B cell (primary cell): ENCODE data around the gene ITFG1. TPM values are rescaled to one million over a fixed set of nuclear protein-coding genes. Genes with fewer than 3 reads are reported as not detected.

ENCODE experiments used
- ATAC-seq: fragments of 200-7000 bp; cut with Tn5 transposase; one replicate; pipeline ENCODE4 v1.10.0; 2021; ENCODE audit warnings: low read depth, mild to moderate bottlenecking, moderate number of reproducible peaks, moderate library complexity
- CTCF ChIA-PET: fragments of 350-600 bp; sonication (Branson Sonifier 250); formaldehyde crosslinking; loops from one replicate; lab custom pipeline; 2021; ENCODE audit warnings: antibody characterized with exemption, inconsistent platforms; lab: Charles Lee
- POLR2A ChIA-PET: fragments of 350-600 bp; sonication (Branson Sonifier 250); formaldehyde crosslinking; loops from one replicate; lab custom pipeline; 2021; ENCODE audit warnings: antibody characterized with exemption; lab: Charles Lee
- DNase-seq: peaks from one replicate; pipeline ENCODE4 v3.0.0; 2013
- H2AFZ ChIP-seq: 2 replicates; pipeline ENCODE4 v1.6.1; 2012; ENCODE audit warnings: mild to moderate bottlenecking, low read depth, low read length; ENCODE audit not compliant: insufficient read depth, poor library complexity, severe bottlenecking
- H3K27ac ChIP-seq, 2 donors: 1 replicate in 1 of 2; 2 replicates in 1 of 2; pipeline ENCODE4 v1.5.1; 2012 to 2013; ENCODE audit warnings: low read length in 2 of 2, mild to moderate bottlenecking in 2 of 2, moderate library complexity in 1 of 2
- H3K27me3 ChIP-seq, 4 experiments: fragments of 200-600 bp in 1 of 4; sonication (generic) in 1 of 4; replicated peaks in 1 of 4; 1 replicate in 2 of 4; 2 replicates in 2 of 4; pipeline versions ENCODE4 v1.6.1 to v1.7.0; 2013 to 2016; ENCODE audit warnings: low read length in 3 of 4, mild to moderate bottlenecking in 2 of 4, mixed read lengths in 1 of 4, moderate library complexity in 1 of 4; ENCODE audit not compliant: insufficient read depth in 4 of 4, control insufficient read depth in 3 of 4; ENCODE audit errors: control extremely low read depth in 1 of 4
- H3K36me3 ChIP-seq, 2 experiments: replicated peaks in 1 of 2; 1 replicate in 1 of 2; 2 replicates in 1 of 2; pipeline versions ENCODE4 v1.6.1 to v1.7.1; 2013; ENCODE audit warnings: low read length in 1 of 2; ENCODE audit not compliant: insufficient read depth in 2 of 2, control insufficient read depth in 1 of 2; ENCODE audit errors: control extremely low read depth in 1 of 2, extremely low read depth in 1 of 2
- H3K4me1 ChIP-seq, 2 donors: fragments of 200-600 bp in 1 of 2; sonication (generic) in 1 of 2; 1 replicate in 1 of 2; 2 replicates in 1 of 2; pipeline versions ENCODE4 v1.5.1 to v1.6.1; 2013 to 2017; ENCODE audit warnings: low read length in 2 of 2; ENCODE audit not compliant: control insufficient read depth in 2 of 2, insufficient read depth in 2 of 2
- H3K4me2 ChIP-seq: replicated peaks from 2 replicates; pipeline ENCODE3; 2012; ENCODE audit warnings: mild to moderate bottlenecking, low read depth, low read length; ENCODE audit not compliant: poor library complexity, severe bottlenecking
- H3K4me3 ChIP-seq, 5 experiments: fragments of 200-600 bp in 1 of 5; sonication (generic) in 1 of 5; 1 replicate in 3 of 5; 2 replicates in 2 of 5; pipeline versions ENCODE4 v1.5.1 to v1.7.0; 2011 to 2016; ENCODE audit warnings: low read length in 4 of 5, mild to moderate bottlenecking in 4 of 5, low read depth in 2 of 5, control low read depth in 1 of 5, moderate library complexity in 1 of 5; ENCODE audit not compliant: insufficient read depth in 1 of 5; ENCODE audit errors: control extremely low read depth in 1 of 5, extremely low read depth in 1 of 5
- H3K79me2 ChIP-seq: fragments of 200-600 bp; sonication (generic); one replicate; pipeline ENCODE4 v1.6.0; 2016; ENCODE audit warnings: low read length; ENCODE audit not compliant: control insufficient read depth, insufficient read depth
- H3K9ac ChIP-seq: fragments of 200-600 bp; sonication (generic); 2 replicates; pipeline ENCODE4 v1.6.1; 2017; ENCODE audit warnings: mild to moderate bottlenecking, low read length, moderate library complexity
- H3K9me3 ChIP-seq, 3 donors: one replicate each; pipeline versions ENCODE4 v1.6.1 to v1.7.1; 2013; ENCODE audit warnings: low read length in 2 of 3; ENCODE audit not compliant: control insufficient read depth in 2 of 3, insufficient read depth in 1 of 3; ENCODE audit errors: control extremely low read depth in 1 of 3
- H4K20me1 ChIP-seq: 2 replicates; pipeline ENCODE4 v1.6.0; 2012; ENCODE audit warnings: mild to moderate bottlenecking, low read length; ENCODE audit not compliant: insufficient read depth, control insufficient read depth, poor library complexity, severe bottlenecking
- H3K27ac Mint-ChIP-seq: one replicate; pipeline ENCODE4 v1.8.0; 2021; ENCODE audit warnings: mixed read lengths
- H3K27me3 Mint-ChIP-seq: one replicate; pipeline ENCODE4 v1.8.0; 2021; ENCODE audit warnings: mixed read lengths
- H3K4me1 Mint-ChIP-seq: one replicate; pipeline ENCODE4 v1.8.0; 2021; ENCODE audit warnings: mixed read lengths
- H3K4me3 Mint-ChIP-seq: one replicate; pipeline ENCODE4 v1.8.0; 2021; ENCODE audit warnings: mixed read lengths
- H3K9me3 Mint-ChIP-seq: one replicate; pipeline ENCODE4 v1.8.0; 2022; ENCODE audit warnings: mixed read lengths; ENCODE audit not compliant: insufficient read depth
- CTCF ChIP-seq: fragments of 200-600 bp; IDR thresholded peaks from one replicate; pipeline ENCODE4 v1.8.0; 2022; ENCODE audit warnings: antibody characterized with exemption, mild to moderate bottlenecking
- EZH2 ChIP-seq: IDR thresholded peaks from 2 replicates; pipeline ENCODE4 v1.6.1; 2012; ENCODE audit warnings: borderline replicate concordance, low read depth, mild to moderate bottlenecking, moderate library complexity, low read length; ENCODE audit not compliant: insufficient read depth, poor library complexity, severe bottlenecking
- WGBS: methylation state at CpG from one replicate; pipeline ENCODE4 v1.1.5; 2013; ENCODE audit warnings: missing lambda C conversion rate; ENCODE audit not compliant: insufficient coverage; 5-methylcytosine and 5-hydroxymethylcytosine counted together
- intact Hi-C: fragments of 100-400 bp; cut with micrococcal nuclease; formaldehyde crosslinking; loops from one replicate; pipeline ENCODE4 v1.10.0; 2022
- polyA plus RNA-seq: library from polyadenylated mRNA; depleted of rRNA; stranded (reverse); fragments of >200 nt; gene quantifications from 2 replicates; pipeline ENCODE4 v1.2.3, GENCODE V29; 2012
- total RNA-seq, 2 donors: library from RNA; stranded (reverse); fragments of 120-200 nt in 1 of 2; gene quantifications; 1 replicate in 1 of 2; 2 replicates in 1 of 2; pipeline versions ENCODE4 v1.2.3 to v1.2.4, GENCODE V29; 2013 to 2022

ITFG1 gene
- total and polyA plus RNA-seq, 2 donors (not counting 1 experiment from before 2014, with no cell fraction given) = 9.7 to 40.4 TPM

GRCh38 chr16:47382362-47382761, 78.5 kb downstream of the ITFG1 start:
- H3K27ac ChIP-seq = no peak overlapping the region
- H3K9ac ChIP-seq = no peak overlapping the region
- ChIA-PET POLR2A (no interaction called here), CTCF (no interaction called here)
- H3K36me3 ChIP-seq = peaks cover 0 to 2% of the 10 kb centered on the region in 2 experiments
- no peaks in the 10 kb centered on the region for H3K79me2 ChIP-seq
- H3K4me2 ChIP-seq = no peak overlapping the region
- DNase-seq (no peak), ATAC-seq (no peak)
- H3K4me3 ChIP-seq = no peak overlapping the region
- H4K20me1 ChIP-seq = no peaks in the 10 kb centered on the region
- H3K27me3 ChIP-seq = no peaks in the 10 kb centered on the region
- intact Hi-C loops = no loop called here
- H3K9me3 Mint-ChIP-seq = no peaks in the 10 kb centered on the region
- no peak for TF ChIP-seq CTCF
- no peak for TF ChIP-seq EZH2
- H3K9me3 ChIP-seq = no peaks in the 10 kb centered on the region
- H3K4me3 Mint-ChIP-seq = no peak overlapping the region
- WGBS = 92% methylated on average over 2 of the region's 5 CpGs
- no peaks in the 10 kb centered on the region for H3K4me1 ChIP-seq
- H3K27me3 Mint-ChIP-seq = no peaks in the 10 kb centered on the region
- no peaks in the 10 kb centered on the region for H3K4me1 Mint-ChIP-seq
- no peak overlapping the region for H2AFZ ChIP-seq
- no peak overlapping the region for H3K27ac Mint-ChIP-seq

DNA sequence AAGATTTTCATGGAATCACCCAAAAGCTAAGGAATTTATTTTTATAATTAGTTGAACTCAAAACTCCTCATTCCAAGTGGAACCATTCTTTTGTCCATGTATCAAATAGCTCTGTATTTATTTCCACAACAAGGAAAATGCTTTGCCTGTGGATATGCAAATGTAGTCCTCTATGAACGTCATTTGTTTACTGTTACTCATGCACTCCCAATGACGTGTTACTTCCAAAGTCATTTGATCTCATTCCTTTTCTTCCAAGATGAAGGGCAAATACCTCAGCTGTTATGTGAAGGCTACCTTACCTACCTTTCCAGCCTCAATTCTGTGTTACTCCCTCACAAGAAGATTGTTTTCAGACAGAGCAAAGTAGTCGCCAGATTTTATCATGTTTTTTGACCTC, 83.7 kb downstream of the ITFG1 start:
- ATAC-seq (no peak), DNase-seq (no peak)
- no peak for TF ChIP-seq CTCF
- TF ChIP-seq EZH2 = no peak
- Histone ChIP-seq H3K27ac (no peak overlapping the region), H4K20me1 (no peaks in the 10 kb centered on the region), H3K4me1 (no peaks in the 10 kb centered on the region), H2AFZ (no peak overlapping the region), H3K27me3 (no peaks in the 10 kb centered on the region), H3K4me3 (no peak overlapping the region), H3K36me3 (peaks cover 0 to 9% of the 10 kb centered on the region in 2 experiments), H3K79me2 (no peaks in the 10 kb centered on the region), H3K9ac (no peak overlapping the region), H3K9me3 (peaks cover 0 to 3% (median 0%) of the 10 kb centered on the region in 3 donors), H3K4me2 (no peak overlapping the region)
- ChIA-PET POLR2A (no interaction called here), CTCF (no interaction called here)
- H3K4me1 Mint-ChIP-seq = no peaks in the 10 kb centered on the region
- no peak overlapping the region for H3K4me3 Mint-ChIP-seq
- intact Hi-C loops = no loop called here
- H3K27me3 Mint-ChIP-seq = no peaks in the 10 kb centered on the region
- WGBS = 77% methylated on average over 2 of the region's 3 CpGs
- H3K9me3 Mint-ChIP-seq = no peaks in the 10 kb centered on the region
- H3K27ac Mint-ChIP-seq = no peak overlapping the region
